ENCODE measurements around the gene FPR3. TPM values are rescaled to one million over a fixed set of nuclear protein-coding genes. Genes with fewer than 3 reads are reported as not detected.
"Not testable (repeated sequence)": the region's sequence is repeated elsewhere in the genome, so short reads cannot be mapped to it uniquely, and the experiment has no call there.

Gene FPR3
- total and polyA plus RNA-seq, 9 donors: 0.17 to 0.84 (median 0.29) TPM

- H3K4me3 ChIP-seq (ENCODE audit: low read length): no peak overlapping the region
- WGBS (ENCODE audit: insufficient coverage): 65% methylated on average over 3 of the region's 7 CpGs
- H3K4me1 ChIP-seq (ENCODE audit: control insufficient read depth, insufficient read depth, low read length): no peaks in the 10 kb centered on the region
- no peak for DNase-seq
- H3K9me3 ChIP-seq (replicated peaks; ENCODE audit: control insufficient read depth, low read depth, low read length): no peaks in the 10 kb centered on the region
- H3K36me3 ChIP-seq (ENCODE audit: control insufficient read depth, insufficient read depth, low read length): no peaks in the 10 kb centered on the region
- no peaks in the 10 kb centered on the region for H3K27me3 ChIP-seq (ENCODE audit: control insufficient read depth, insufficient read depth, low read length)
- H3K27ac ChIP-seq (ENCODE audit: low read length): no peak overlapping the region
Observed at GRCh38 chr19:51761696-51762095, 33.3 kb upstream of the FPR3 start.

DNA sequence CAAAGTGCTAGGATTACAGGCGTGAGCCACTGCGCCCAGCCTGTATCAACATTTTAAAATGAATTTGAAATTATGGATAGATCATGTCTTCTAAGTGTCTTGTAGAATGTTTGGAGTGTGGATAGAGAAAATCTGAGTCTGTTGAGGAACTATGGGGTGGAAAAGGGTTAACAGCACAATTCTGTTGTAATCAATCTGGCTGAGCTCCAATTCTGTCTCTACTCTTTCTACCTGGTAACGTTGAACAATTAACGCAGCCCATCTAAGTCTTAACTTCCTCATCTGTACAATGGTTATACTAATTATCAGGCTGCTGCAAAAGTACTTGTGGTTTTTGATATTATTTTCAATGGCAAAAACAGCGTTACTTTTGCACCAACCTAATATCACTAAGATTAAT is 29.9 kb upstream of the FPR3 start:
- Histone ChIP-seq H3K9me3 (replicated peaks; ENCODE audit: control insufficient read depth, low read depth, low read length) (no peaks in the 10 kb centered on the region), H3K27ac (ENCODE audit: low read length) (no peak overlapping the region), H3K27me3 (ENCODE audit: control insufficient read depth, insufficient read depth, low read length) (no peaks in the 10 kb centered on the region), H3K4me1 (ENCODE audit: control insufficient read depth, insufficient read depth, low read length) (no peaks in the 10 kb centered on the region), H3K36me3 (ENCODE audit: control insufficient read depth, insufficient read depth, low read length) (no peaks in the 10 kb centered on the region), H3K4me3 (ENCODE audit: low read length) (no peak overlapping the region)
- no peak for DNase-seq
- no CpG with 5 or more reads among the region's 5 CpGs for WGBS (ENCODE audit: insufficient coverage)

DNA sequence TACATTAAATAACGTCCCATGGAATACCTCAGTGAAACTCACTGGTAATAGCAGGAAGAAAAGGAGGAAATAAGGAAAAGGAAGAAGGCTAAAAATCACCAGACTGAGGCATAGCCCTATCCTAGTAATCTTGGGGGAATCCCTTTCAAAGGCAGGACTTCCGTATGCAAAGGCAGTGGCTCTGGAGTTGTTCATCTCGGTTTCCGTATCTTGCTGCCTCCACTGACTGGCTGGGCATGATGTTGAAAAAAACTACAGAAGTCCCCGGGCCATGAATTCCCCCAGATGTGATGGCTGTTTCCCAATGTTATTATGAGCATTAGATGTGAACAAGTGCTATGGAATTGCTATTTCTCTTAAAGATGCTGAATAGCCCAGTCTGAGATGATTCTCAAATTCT is 28.5 kb upstream of the FPR3 start:
- Histone ChIP-seq H3K36me3 (ENCODE audit: control insufficient read depth, insufficient read depth, low read length) (no peaks in the 10 kb centered on the region), H3K27me3 (ENCODE audit: control insufficient read depth, insufficient read depth, low read length) (no peaks in the 10 kb centered on the region), H3K9me3 (replicated peaks; ENCODE audit: control insufficient read depth, low read depth, low read length) (no peaks in the 10 kb centered on the region), H3K27ac (ENCODE audit: low read length) (no peak overlapping the region), H3K4me3 (ENCODE audit: low read length) (no peak overlapping the region), H3K4me1 (ENCODE audit: control insufficient read depth, insufficient read depth, low read length) (no peaks in the 10 kb centered on the region)
- no peak for DNase-seq
- 45% methylated on average over 3 of the region's 5 CpGs for WGBS (ENCODE audit: insufficient coverage)

DNA sequence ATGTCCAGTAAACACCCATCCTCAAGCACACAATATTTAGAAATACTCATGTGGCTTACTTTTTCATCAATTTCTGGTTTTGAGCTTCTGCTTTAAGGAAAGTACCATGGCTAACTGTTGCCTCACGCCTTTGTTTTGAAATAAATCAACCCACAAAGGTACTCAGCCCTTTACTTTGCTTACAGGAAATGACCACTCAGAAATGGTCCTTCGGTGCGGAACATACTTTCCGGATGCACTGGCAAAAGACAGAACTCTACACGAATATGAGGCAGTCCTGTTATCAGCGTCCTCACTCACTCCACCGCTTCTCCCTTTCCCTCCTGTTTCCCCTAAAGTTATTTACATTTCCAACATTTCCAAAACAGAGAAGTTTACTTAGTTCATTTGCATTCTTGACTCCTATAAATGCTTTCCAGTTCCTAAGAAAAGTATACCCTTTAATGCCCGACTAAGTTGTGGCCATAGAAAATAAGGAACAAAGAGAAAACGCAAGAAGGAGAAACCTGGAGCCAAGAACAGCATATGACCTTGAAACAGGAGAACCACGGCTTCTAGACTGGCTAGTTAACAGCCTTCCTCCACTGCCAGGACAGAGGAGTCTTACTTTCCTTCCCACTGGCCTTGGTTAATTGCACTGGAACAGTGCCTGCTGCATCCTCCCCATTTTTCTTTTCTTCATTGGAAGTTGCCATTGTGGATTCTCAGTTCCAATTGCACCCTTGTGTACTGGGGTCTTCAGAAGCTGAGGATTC is 23.4 kb upstream of the FPR3 start:
- no peaks in the 10 kb centered on the region for H3K4me1 ChIP-seq (ENCODE audit: control insufficient read depth, insufficient read depth, low read length)
- no peak overlapping the region for H3K4me3 ChIP-seq (ENCODE audit: low read length)
- no peaks in the 10 kb centered on the region for H3K9me3 ChIP-seq (replicated peaks; ENCODE audit: control insufficient read depth, low read depth, low read length)
- 64% methylated on average over 9 of the region's 10 CpGs for WGBS (ENCODE audit: insufficient coverage)
- H3K27ac ChIP-seq (ENCODE audit: low read length): no peak overlapping the region
- no peak for DNase-seq
- H3K36me3 ChIP-seq (ENCODE audit: control insufficient read depth, insufficient read depth, low read length): no peaks in the 10 kb centered on the region
- no peaks in the 10 kb centered on the region for H3K27me3 ChIP-seq (ENCODE audit: control insufficient read depth, insufficient read depth, low read length)

GRCh38 chr19:51772977-51773376 is 22.0 kb upstream of the FPR3 start:
- Histone ChIP-seq H3K27me3 (ENCODE audit: control insufficient read depth, insufficient read depth, low read length) (no peaks in the 10 kb centered on the region), H3K36me3 (ENCODE audit: control insufficient read depth, insufficient read depth, low read length) (no peaks in the 10 kb centered on the region), H3K9me3 (replicated peaks; ENCODE audit: control insufficient read depth, low read depth, low read length) (no peaks in the 10 kb centered on the region), H3K4me3 (ENCODE audit: low read length) (no peak overlapping the region), H3K4me1 (ENCODE audit: control insufficient read depth, insufficient read depth, low read length) (no peaks in the 10 kb centered on the region), H3K27ac (ENCODE audit: low read length) (no peak overlapping the region)
- WGBS (ENCODE audit: insufficient coverage): 71% methylated on average over 1 of the region's 6 CpGs
- no peak for DNase-seq

DNA sequence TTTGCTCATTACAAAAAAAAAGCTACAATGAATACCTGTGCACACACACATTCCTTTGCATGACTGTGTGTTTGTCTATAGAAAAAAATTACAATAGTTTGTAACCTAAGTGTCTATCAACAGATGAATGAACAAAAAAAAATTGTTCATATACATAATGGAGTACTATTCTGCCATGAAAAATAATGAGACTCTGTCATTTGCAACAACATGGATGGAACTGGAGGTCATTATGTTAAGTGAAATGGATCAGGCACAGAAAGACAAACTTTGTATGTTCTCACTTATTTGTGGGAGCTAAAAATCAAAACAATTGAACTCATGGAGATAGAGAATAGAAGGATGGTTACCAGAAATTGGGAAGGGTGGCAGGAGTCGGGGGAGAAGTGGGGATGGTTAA is 18.4 kb upstream of the FPR3 start:
- not testable (repeated sequence) for DNase-seq; H3K36me3 ChIP-seq (ENCODE audit: control insufficient read depth, insufficient read depth, low read length); H3K27me3 ChIP-seq (ENCODE audit: control insufficient read depth, insufficient read depth, low read length); H3K4me3 ChIP-seq (ENCODE audit: low read length); H3K27ac ChIP-seq (ENCODE audit: low read length); H3K4me1 ChIP-seq (ENCODE audit: control insufficient read depth, insufficient read depth, low read length); H3K9me3 ChIP-seq (replicated peaks; ENCODE audit: control insufficient read depth, low read depth, low read length)
- WGBS (ENCODE audit: insufficient coverage): no CpG with 5 or more reads among the region's 1 CpG

GRCh38 chr19:51777570-51778462 is 17.1 kb upstream of the FPR3 start:
- Histone ChIP-seq H3K4me1 (ENCODE audit: control insufficient read depth, insufficient read depth, low read length) (no peaks in the 10 kb centered on the region), H3K9me3 (replicated peaks; ENCODE audit: control insufficient read depth, low read depth, low read length) (no peaks in the 10 kb centered on the region), H3K27me3 (ENCODE audit: control insufficient read depth, insufficient read depth, low read length) (no peaks in the 10 kb centered on the region), H3K27ac (ENCODE audit: low read length) (no peak overlapping the region), H3K36me3 (ENCODE audit: control insufficient read depth, insufficient read depth, low read length) (no peaks in the 10 kb centered on the region), H3K4me3 (ENCODE audit: low read length) (no peak overlapping the region)
- WGBS (ENCODE audit: insufficient coverage): 10% methylated on average over 10 of the region's 23 CpGs
- DNase-seq: peak; percentile 90

DNA sequence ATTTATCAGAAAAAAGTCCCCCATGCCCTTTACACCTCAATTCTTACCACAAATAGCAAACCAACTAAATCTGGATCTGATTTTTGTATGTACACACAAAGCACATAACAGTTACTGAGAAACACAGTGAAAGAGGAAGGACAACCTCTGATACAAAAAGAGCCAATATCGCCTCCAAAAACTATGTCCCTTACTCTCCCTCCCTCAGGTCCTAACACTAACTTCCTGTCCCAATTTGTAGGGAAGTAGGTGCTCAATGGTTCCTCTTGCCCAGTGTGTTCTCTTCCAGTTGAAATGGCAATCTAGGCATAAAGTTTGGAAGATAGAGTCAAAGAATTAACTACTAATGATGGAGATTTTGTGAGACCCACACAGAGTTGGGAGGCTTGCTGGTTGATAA is 15.8 kb upstream of the FPR3 start:
- Histone ChIP-seq H3K27ac (ENCODE audit: low read length) (no peak overlapping the region), H3K4me1 (ENCODE audit: control insufficient read depth, insufficient read depth, low read length) (no peaks in the 10 kb centered on the region), H3K4me3 (ENCODE audit: low read length) (no peak overlapping the region), H3K27me3 (ENCODE audit: control insufficient read depth, insufficient read depth, low read length) (no peaks in the 10 kb centered on the region), H3K36me3 (ENCODE audit: control insufficient read depth, insufficient read depth, low read length) (no peaks in the 10 kb centered on the region), H3K9me3 (replicated peaks; ENCODE audit: control insufficient read depth, low read depth, low read length) (no peaks in the 10 kb centered on the region)
- WGBS (ENCODE audit: insufficient coverage): no CpG with 5 or more reads among the region's 1 CpG
- DNase-seq: no peak

DNA sequence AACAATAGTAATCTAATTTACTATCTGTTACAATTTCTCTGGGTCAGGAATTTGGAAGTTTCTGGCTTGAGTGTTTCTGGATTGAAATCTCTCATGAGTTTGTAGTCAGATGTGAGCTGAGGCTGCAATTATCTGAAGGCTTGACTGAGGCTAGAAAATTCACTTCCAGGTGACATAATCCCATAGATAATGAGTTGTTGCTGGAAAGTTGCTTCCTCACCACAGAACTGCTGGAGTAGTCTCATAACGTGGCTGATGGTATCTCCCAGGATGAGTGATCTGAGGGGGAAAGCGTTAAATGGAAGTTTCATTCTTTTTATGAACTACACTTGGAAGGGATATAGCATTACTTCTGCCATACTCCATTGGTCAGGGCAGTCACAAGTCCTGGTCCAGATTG is 15.3 kb upstream of the FPR3 start:
- H3K9me3 ChIP-seq (replicated peaks; ENCODE audit: control insufficient read depth, low read depth, low read length): no peaks in the 10 kb centered on the region
- no peak overlapping the region for H3K27ac ChIP-seq (ENCODE audit: low read length)
- DNase-seq: no peak
- 20% methylated on average over 1 of the region's 2 CpGs for WGBS (ENCODE audit: insufficient coverage)
- no peak overlapping the region for H3K4me3 ChIP-seq (ENCODE audit: low read length)
- no peaks in the 10 kb centered on the region for H3K4me1 ChIP-seq (ENCODE audit: control insufficient read depth, insufficient read depth, low read length)
- no peaks in the 10 kb centered on the region for H3K27me3 ChIP-seq (ENCODE audit: control insufficient read depth, insufficient read depth, low read length)
- no peaks in the 10 kb centered on the region for H3K36me3 ChIP-seq (ENCODE audit: control insufficient read depth, insufficient read depth, low read length)

GRCh38 chr19:51780270-51780669 is 14.7 kb upstream of the FPR3 start:
- H3K27ac ChIP-seq (ENCODE audit: low read length): no peak overlapping the region
- no peaks in the 10 kb centered on the region for H3K4me1 ChIP-seq (ENCODE audit: control insufficient read depth, insufficient read depth, low read length)
- H3K9me3 ChIP-seq (replicated peaks; ENCODE audit: control insufficient read depth, low read depth, low read length): no peaks in the 10 kb centered on the region
- H3K36me3 ChIP-seq (ENCODE audit: control insufficient read depth, insufficient read depth, low read length): no peaks in the 10 kb centered on the region
- no peaks in the 10 kb centered on the region for H3K27me3 ChIP-seq (ENCODE audit: control insufficient read depth, insufficient read depth, low read length)
- no peak for DNase-seq
- no peak overlapping the region for H3K4me3 ChIP-seq (ENCODE audit: low read length)
- WGBS (ENCODE audit: insufficient coverage): no CpG with 5 or more reads among the region's 2 CpGs
